Measurements from ENCODE around the gene MCCC2. TPM values are rescaled to one million over a fixed set of nuclear protein-coding genes. Genes with fewer than 3 reads are reported as not detected.

Gene MCCC2
- total RNA-seq, 2 experiments from 2014 or later, result 34.7 to 61.2 TPM

GRCh38 chr5:71701407-71701806 lies 114.3 kb downstream of the MCCC2 start:
- Histone ChIP-seq H4K20me1 (ENCODE audit: insufficient read depth, low read length) (no peaks in the 10 kb centered on the region), H3K4me2 (ENCODE audit: low read length) (no peak overlapping the region), H3K9me2 (ENCODE audit: insufficient read depth, low read length) (no peaks in the 10 kb centered on the region), H3K9me3 (ENCODE audit: low read length) (no peaks in the 10 kb centered on the region), H3K4me1 (ENCODE audit: insufficient read depth, low read length, poor library complexity, severe bottlenecking) (peaks cover 5% of the 10 kb centered on the region), H3K79me2 (ENCODE audit: insufficient read depth, low read depth, low read length) (no peaks in the 10 kb centered on the region), H2AFZ (ENCODE audit: low read length) (no peak overlapping the region), H3K36me3 (ENCODE audit: insufficient read depth, low read length) (no peaks in the 10 kb centered on the region), H3K4me3 (ENCODE audit: low read depth, low read length, poor library complexity, severe bottlenecking) (no peak overlapping the region), H3K27ac (ENCODE audit: low read depth, low read length, poor library complexity, severe bottlenecking) (no peak overlapping the region)
- POLR2A ChIA-PET, result interaction anchor here (0.6 to 1.0 kb wide), 3 partner anchors 12 to 157 kb away, joined by 3 read pairs; no protein-coding TSS in a partner anchor
- CTCF ChIA-PET (ENCODE audit: unreplicated experiment), result no interaction called here
- intact Hi-C loops (cut with micrococcal nuclease; ENCODE audit: unreplicated experiment), result no loop called here
- no TSS peak for BruUV-seq (replicated peaks)
- TF ChIP-seq EZH2phosphoT487 (IDR thresholded peaks at IDR 0.05; ENCODE audit: borderline replicate concordance, low read depth, low read length) (no peak), CTCF (conservative IDR thresholded peaks at IDR 0.05; ENCODE audit: low read length) (no peak)
- DNase-seq (ENCODE audit: low spot score), result no peak

GRCh38 chr5:71703941-71704340 lies 116.8 kb downstream of the MCCC2 start:
- no TSS peak for BruUV-seq (replicated peaks)
- Histone ChIP-seq H3K36me3 (ENCODE audit: insufficient read depth, low read length) (no peaks in the 10 kb centered on the region), H4K20me1 (ENCODE audit: insufficient read depth, low read length) (no peaks in the 10 kb centered on the region), H3K4me2 (ENCODE audit: low read length) (no peak overlapping the region), H3K9me2 (ENCODE audit: insufficient read depth, low read length) (no peaks in the 10 kb centered on the region), H3K4me1 (ENCODE audit: insufficient read depth, low read length, poor library complexity, severe bottlenecking) (no peaks in the 10 kb centered on the region), H3K4me3 (ENCODE audit: low read depth, low read length, poor library complexity, severe bottlenecking) (no peak overlapping the region), H3K9me3 (ENCODE audit: low read length) (no peaks in the 10 kb centered on the region), H2AFZ (ENCODE audit: low read length) (no peak overlapping the region), H3K79me2 (ENCODE audit: insufficient read depth, low read depth, low read length) (no peaks in the 10 kb centered on the region), H3K27ac (ENCODE audit: low read depth, low read length, poor library complexity, severe bottlenecking) (no peak overlapping the region)
- intact Hi-C loops (cut with micrococcal nuclease; ENCODE audit: unreplicated experiment), result no loop called here
- no peak for DNase-seq (ENCODE audit: low spot score)
- TF ChIP-seq EZH2phosphoT487 (IDR thresholded peaks at IDR 0.05; ENCODE audit: borderline replicate concordance, low read depth, low read length), result no peak
- no peak for TF ChIP-seq CTCF (conservative IDR thresholded peaks at IDR 0.05; ENCODE audit: low read length)
- ChIA-PET POLR2A (no interaction called here), CTCF (ENCODE audit: unreplicated experiment) (no interaction called here)

GRCh38 chr5:71705421-71705820 lies 118.3 kb downstream of the MCCC2 start:
- ChIA-PET POLR2A (no interaction called here), CTCF (ENCODE audit: unreplicated experiment) (no interaction called here)
- no peak overlapping the region for H3K4me2 ChIP-seq (ENCODE audit: low read length)

More at GRCh38 chr5:71705421-71705820, 118.3 kb downstream of the MCCC2 start:
- H3K4me1 ChIP-seq (ENCODE audit: insufficient read depth, low read length, poor library complexity, severe bottlenecking), result no peaks in the 10 kb centered on the region
- H4K20me1 ChIP-seq (ENCODE audit: insufficient read depth, low read length), result no peaks in the 10 kb centered on the region
- no peaks in the 10 kb centered on the region for H3K79me2 ChIP-seq (ENCODE audit: insufficient read depth, low read depth, low read length)
- DNase-seq (ENCODE audit: low spot score), result no peak
- intact Hi-C loops (cut with micrococcal nuclease; ENCODE audit: unreplicated experiment), result no loop called here
- H3K4me3 ChIP-seq (ENCODE audit: low read depth, low read length, poor library complexity, severe bottlenecking), result no peak overlapping the region
- H3K36me3 ChIP-seq (ENCODE audit: insufficient read depth, low read length), result no peaks in the 10 kb centered on the region
- no peak overlapping the region for H3K27ac ChIP-seq (ENCODE audit: low read depth, low read length, poor library complexity, severe bottlenecking)
- no peak overlapping the region for H2AFZ ChIP-seq (ENCODE audit: low read length)
- no peak for TF ChIP-seq CTCF (conservative IDR thresholded peaks at IDR 0.05; ENCODE audit: low read length)
- TF ChIP-seq EZH2phosphoT487 (IDR thresholded peaks at IDR 0.05; ENCODE audit: borderline replicate concordance, low read depth, low read length), result no peak
- no peaks in the 10 kb centered on the region for H3K9me2 ChIP-seq (ENCODE audit: insufficient read depth, low read length)
- H3K9me3 ChIP-seq (ENCODE audit: low read length), result no peaks in the 10 kb centered on the region
- no TSS peak for BruUV-seq (replicated peaks)
